ENCODE results near the gene PSMA5.
"Not testable (repeated sequence)": the region's sequence is repeated elsewhere in the genome, so short reads cannot be mapped to it uniquely, and the experiment has no call there.

The PSMA5 gene

GRCh38 chr1:109432336-109432735 is 6.1 kb upstream of the PSMA5 start:
- DNase-seq: no peak

- no peak for DNase-seq
Measured at GRCh38 chr1:109427171-109427467, 871 bp upstream of the PSMA5 start.

GRCh38 chr1:109425391-109426280 is 612 bp downstream of the PSMA5 start:
- peak; percentile 28 for DNase-seq

GRCh38 chr1:109423498-109423897 is 2.8 kb downstream of the PSMA5 start:
- no peak for DNase-seq

- DNase-seq: no peak
Measured at GRCh38 chr1:109412551-109412950, 13.7 kb downstream of the PSMA5 start.

GRCh38 chr1:109404838-109405237 is 21.4 kb downstream of the PSMA5 start:
- no peak for DNase-seq

- DNase-seq: no peak
Measured at GRCh38 chr1:109402025-109402424, 24.2 kb downstream of the PSMA5 start.

- no peak for DNase-seq
Measured at GRCh38 chr1:109400035-109400655, 26.1 kb downstream of the PSMA5 start.

- peak; percentile 58 for DNase-seq
Measured at GRCh38 chr1:109399326-109399957, 26.8 kb downstream of the PSMA5 start.

- peak; percentile 35 for DNase-seq
Measured at GRCh38 chr1:109398343-109399225, 27.7 kb downstream of the PSMA5 start.

- DNase-seq: peak; percentile 93
Measured at GRCh38 chr1:109397581-109398342, 28.5 kb downstream of the PSMA5 start, which contains the start of gene SORT1. TSS of gene SORT1 (minus strand) at chr1:109397918. CDS start at chr1:109397892, 26 bp downstream.

GRCh38 chr1:109396871-109397580 is 29.2 kb downstream of the PSMA5 start:
- DNase-seq: peak; percentile 25

- DNase-seq: no peak
Measured at GRCh38 chr1:109396513-109396839, 29.8 kb downstream of the PSMA5 start.

GRCh38 chr1:109395602-109396512 is 30.4 kb downstream of the PSMA5 start:
- DNase-seq: no peak

- DNase-seq: not testable (repeated sequence)
Measured at GRCh38 chr1:109395282-109395599, 31.0 kb downstream of the PSMA5 start.

- no peak for DNase-seq
Measured at GRCh38 chr1:109394591-109395281, 31.5 kb downstream of the PSMA5 start.

GRCh38 chr1:109393617-109394233 is 32.5 kb downstream of the PSMA5 start:
- no peak for DNase-seq

GRCh38 chr1:109392788-109393616 is 33.2 kb downstream of the PSMA5 start:
- no peak for DNase-seq

All from NCI-H1092 treated with DMSO at 0.1 percent for 48 hours (cell line).